OCI-LY7 (cell line): ENCODE measurements around the gene KRTAP10-12. TPM values are rescaled to one million over a fixed set of nuclear protein-coding genes. Genes with fewer than 3 reads are reported as not detected.

ENCODE experiments used
- BruUV-seq: library from RNA; stranded (reverse); fragments of 400-500 nt; replicated peaks from 2 replicates; lab custom pipeline; 2021; lab: Mats Ljungman, UMichigan
- CTCF ChIA-PET: fragments of 300-600 bp; sonication (Branson Sonifier 250); formaldehyde crosslinking; loops from one replicate; lab custom pipeline; 2022; ENCODE audit warnings: antibody characterized with exemption; ENCODE audit not compliant: unreplicated experiment; lab: Charles Lee
- POLR2A ChIA-PET: fragments of 300-600 bp; sonication (Branson Sonifier 250); formaldehyde crosslinking; loops from one replicate; lab custom pipeline; 2022; ENCODE audit warnings: antibody characterized with exemption; lab: Charles Lee
- DNase-seq: peaks from one replicate; pipeline ENCODE4 v3.0.0-alpha.2; 2015; ENCODE audit warnings: low spot score
- H2AFZ ChIP-seq: fragments of 200-600 bp; sonication (generic), shearing (Covaris generic); 2 replicates; pipeline ENCODE4 v1.6.1; 2014; ENCODE audit warnings: mild to moderate bottlenecking, antibody characterized with exemption, low read length, moderate library complexity
- H3K27ac ChIP-seq: fragments of 200-600 bp; sonication (generic); 2 replicates; pipeline ENCODE4 v1.5.1; 2014; ENCODE audit warnings: mixed run types, low read depth, mild to moderate bottlenecking, moderate library complexity, low read length, inconsistent platforms; ENCODE audit not compliant: poor library complexity, severe bottlenecking
- H3K36me3 ChIP-seq: fragments of 200-600 bp; sonication (generic); 2 replicates; pipeline ENCODE4 v1.6.1; 2014; ENCODE audit warnings: mild to moderate bottlenecking, antibody characterized with exemption, low read length, moderate library complexity, mixed read lengths; ENCODE audit not compliant: insufficient read depth
- H3K4me1 ChIP-seq: fragments of 200-600 bp; sonication (generic); 2 replicates; pipeline ENCODE4 v1.5.1; 2014; ENCODE audit warnings: mild to moderate bottlenecking, low read length; ENCODE audit not compliant: insufficient read depth, poor library complexity, severe bottlenecking
- H3K4me2 ChIP-seq: fragments of 200-600 bp; sonication (generic); 2 replicates; pipeline ENCODE4 v1.6.1; 2014; ENCODE audit warnings: mild to moderate bottlenecking, low read length
- H3K4me3 ChIP-seq: fragments of 200-600 bp; sonication (generic); 2 replicates; pipeline ENCODE4 v1.5.1; 2014; ENCODE audit warnings: mild to moderate bottlenecking, low read depth, low read length; ENCODE audit not compliant: poor library complexity, severe bottlenecking
- H3K79me2 ChIP-seq: fragments of 200-600 bp; sonication (generic); 2 replicates; pipeline ENCODE4 v1.6.1; 2016; ENCODE audit warnings: low read depth, mild to moderate bottlenecking, low read length, moderate library complexity, mixed read lengths; ENCODE audit not compliant: insufficient read depth
- H3K9me2 ChIP-seq: fragments of 200-600 bp; sonication (generic); 2 replicates; pipeline ENCODE4 v1.6.1; 2016; ENCODE audit warnings: mild to moderate bottlenecking, low read length, mixed read lengths; ENCODE audit not compliant: insufficient read depth
- H3K9me3 ChIP-seq: fragments of 200-600 bp; sonication (generic); 2 replicates; pipeline ENCODE4 v1.6.1; 2014; ENCODE audit warnings: mild to moderate bottlenecking, mixed run types, low read length, mixed read lengths
- H4K20me1 ChIP-seq: fragments of 200-600 bp; sonication (generic); 2 replicates; pipeline ENCODE4 v1.6.1; 2014; ENCODE audit warnings: mild to moderate bottlenecking, antibody characterized with exemption, low read length, moderate library complexity, mixed read lengths; ENCODE audit not compliant: insufficient read depth
- EZH2phosphoT487 ChIP-seq: fragments of 200-600 bp; sonication (generic); IDR thresholded peaks from 2 replicates; pipeline ENCODE4 v1.6.1; 2018; ENCODE audit warnings: low read depth, borderline replicate concordance, mild to moderate bottlenecking, mixed run types, antibody characterized with exemption, low read length, moderate library complexity, mixed read lengths
- intact Hi-C: fragments of 100-400 bp; cut with micrococcal nuclease; formaldehyde crosslinking; loops from one replicate; pipeline ENCODE4 v1.10.0; 2022; ENCODE audit not compliant: unreplicated experiment
- total RNA-seq, 2 experiments: library from RNA; depleted of rRNA in 1 of 2; stranded (reverse); fragments of >200 nt in 1 of 2; shearing (Covaris generic) in 1 of 2; gene quantifications; 2 replicates each; pipeline ENCODE4 v1.2.3, GENCODE V29; 2014 to 2022
- TF ChIP-seq, protein P1 (sequence below): fragments of 200-600 bp; sonication (generic); conservative IDR thresholded peaks from 2 replicates; pipeline ENCODE4 v1.5.1; 2014; ENCODE audit warnings: mild to moderate bottlenecking, antibody characterized with exemption, low read length, moderate library complexity, mixed read lengths

The KRTAP10-12 gene
- total RNA-seq, 2 experiments from 2014 or later, result not detected

DNA sequence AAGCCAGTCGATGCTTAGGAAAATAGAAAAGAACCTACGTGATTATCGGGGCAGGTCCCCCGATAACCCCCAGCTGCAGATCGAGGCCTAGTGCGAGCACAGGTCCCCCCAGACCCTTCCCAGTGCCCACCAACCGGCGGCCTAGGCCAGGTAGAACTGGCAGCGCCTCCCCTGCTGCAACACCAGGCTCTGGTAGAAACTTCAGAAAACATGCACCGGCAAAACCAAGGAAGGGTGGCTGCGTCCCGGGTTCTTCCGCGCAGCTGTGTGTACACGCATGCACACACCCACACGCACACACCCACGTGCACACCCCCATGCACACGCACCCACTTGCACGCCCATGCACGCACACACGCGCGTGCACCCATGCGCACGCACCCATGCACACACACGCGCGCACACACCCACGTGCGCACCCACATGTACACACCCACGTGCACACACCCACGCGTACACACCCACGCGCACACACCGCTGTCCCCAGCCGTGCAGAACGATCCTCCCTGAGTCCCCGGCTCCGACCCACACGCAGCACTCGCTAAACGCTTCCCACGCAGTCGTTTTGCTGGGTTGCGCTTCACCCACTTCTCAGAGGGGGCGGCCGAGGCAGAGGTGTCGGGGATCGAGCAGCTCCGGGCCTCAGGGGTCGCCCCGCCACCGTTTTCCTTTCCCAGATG is 9.2 kb downstream of the KRTAP10-12 start:
- Histone ChIP-seq H3K4me2 (no peak overlapping the region), H3K9me3 (no peaks in the 10 kb centered on the region), H3K79me2 (no peaks in the 10 kb centered on the region), H3K4me3 (no peak overlapping the region), H3K9me2 (no peaks in the 10 kb centered on the region), H3K27ac (no peak overlapping the region), H3K4me1 (no peaks in the 10 kb centered on the region), H4K20me1 (no peaks in the 10 kb centered on the region), H3K36me3 (no peaks in the 10 kb centered on the region), H2AFZ (no peak overlapping the region)
- no TSS peak for BruUV-seq
- TF ChIP-seq, protein P1, sequence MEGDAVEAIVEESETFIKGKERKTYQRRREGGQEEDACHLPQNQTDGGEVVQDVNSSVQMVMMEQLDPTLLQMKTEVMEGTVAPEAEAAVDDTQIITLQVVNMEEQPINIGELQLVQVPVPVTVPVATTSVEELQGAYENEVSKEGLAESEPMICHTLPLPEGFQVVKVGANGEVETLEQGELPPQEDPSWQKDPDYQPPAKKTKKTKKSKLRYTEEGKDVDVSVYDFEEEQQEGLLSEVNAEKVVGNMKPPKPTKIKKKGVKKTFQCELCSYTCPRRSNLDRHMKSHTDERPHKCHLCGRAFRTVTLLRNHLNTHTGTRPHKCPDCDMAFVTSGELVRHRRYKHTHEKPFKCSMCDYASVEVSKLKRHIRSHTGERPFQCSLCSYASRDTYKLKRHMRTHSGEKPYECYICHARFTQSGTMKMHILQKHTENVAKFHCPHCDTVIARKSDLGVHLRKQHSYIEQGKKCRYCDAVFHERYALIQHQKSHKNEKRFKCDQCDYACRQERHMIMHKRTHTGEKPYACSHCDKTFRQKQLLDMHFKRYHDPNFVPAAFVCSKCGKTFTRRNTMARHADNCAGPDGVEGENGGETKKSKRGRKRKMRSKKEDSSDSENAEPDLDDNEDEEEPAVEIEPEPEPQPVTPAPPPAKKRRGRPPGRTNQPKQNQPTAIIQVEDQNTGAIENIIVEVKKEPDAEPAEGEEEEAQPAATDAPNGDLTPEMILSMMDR, result no peak
- TF ChIP-seq EZH2phosphoT487, result no peak
- intact Hi-C loops, result no loop called here
- DNase-seq, result no peak
- ChIA-PET CTCF (no interaction called here), POLR2A (no interaction called here)

DNA sequence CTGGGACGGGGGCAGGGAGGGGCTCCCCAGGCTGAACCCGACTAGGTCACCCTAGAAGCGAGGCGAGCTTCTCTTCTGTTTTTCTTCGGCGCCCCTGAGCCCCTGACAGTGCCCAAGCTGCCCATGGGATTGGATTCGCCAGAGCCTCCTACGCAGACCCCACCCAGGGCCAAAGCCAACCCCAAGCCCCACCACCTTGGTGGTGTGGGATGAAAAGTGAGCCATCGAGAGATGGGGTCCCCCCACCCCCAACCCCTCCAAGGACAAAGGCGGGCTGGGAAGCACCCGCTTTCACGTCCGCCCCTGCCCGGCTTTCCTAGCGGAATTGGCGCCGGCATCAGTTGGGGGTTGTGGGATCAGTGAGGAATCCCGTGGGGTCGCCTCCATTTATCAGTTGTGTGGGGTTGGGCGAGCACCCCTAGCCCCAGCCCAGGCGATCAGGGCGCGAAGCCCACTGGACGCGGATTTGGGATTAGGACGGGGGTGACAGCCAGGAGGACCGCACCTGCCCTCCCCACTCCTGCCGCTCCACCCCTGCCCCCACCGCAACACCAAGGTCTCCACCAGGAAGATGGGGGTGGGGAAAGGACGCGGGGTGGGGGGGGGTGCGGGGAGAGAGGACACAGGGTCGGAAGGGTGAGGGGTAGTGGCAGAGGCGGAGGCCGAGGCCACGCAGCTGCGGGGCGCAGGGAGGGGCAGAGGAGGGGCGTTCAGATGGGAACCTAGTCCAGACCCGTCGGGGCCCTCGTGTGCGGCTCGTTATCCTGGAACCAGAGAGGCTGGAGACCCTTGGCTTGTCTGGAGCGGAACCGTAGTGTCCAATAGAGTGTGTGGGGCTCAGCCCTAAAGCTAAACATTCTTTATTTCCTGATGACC is 10.0 kb downstream of the KRTAP10-12 start:
- no TSS peak for BruUV-seq
- Histone ChIP-seq H3K27ac (no peak overlapping the region), H3K4me2 (no peak overlapping the region), H3K9me3 (no peaks in the 10 kb centered on the region), H3K4me1 (no peaks in the 10 kb centered on the region), H3K79me2 (no peaks in the 10 kb centered on the region), H3K9me2 (no peaks in the 10 kb centered on the region), H4K20me1 (no peaks in the 10 kb centered on the region), H3K4me3 (no peak overlapping the region), H2AFZ (no peak overlapping the region), H3K36me3 (no peaks in the 10 kb centered on the region)
- POLR2A ChIA-PET, result no interaction called here
- TF ChIP-seq EZH2phosphoT487, result no peak
- TF ChIP-seq, protein P1, result no peak
- CTCF ChIA-PET, result no interaction called here
- no peak for DNase-seq
- intact Hi-C loops, result no loop called here
